ENCODE results near the gene AKAP8.
"Not testable (repeated sequence)": the region's sequence is repeated elsewhere in the genome, so short reads cannot be mapped to it uniquely, and the experiment has no call there.

AKAP8 gene

DNA sequence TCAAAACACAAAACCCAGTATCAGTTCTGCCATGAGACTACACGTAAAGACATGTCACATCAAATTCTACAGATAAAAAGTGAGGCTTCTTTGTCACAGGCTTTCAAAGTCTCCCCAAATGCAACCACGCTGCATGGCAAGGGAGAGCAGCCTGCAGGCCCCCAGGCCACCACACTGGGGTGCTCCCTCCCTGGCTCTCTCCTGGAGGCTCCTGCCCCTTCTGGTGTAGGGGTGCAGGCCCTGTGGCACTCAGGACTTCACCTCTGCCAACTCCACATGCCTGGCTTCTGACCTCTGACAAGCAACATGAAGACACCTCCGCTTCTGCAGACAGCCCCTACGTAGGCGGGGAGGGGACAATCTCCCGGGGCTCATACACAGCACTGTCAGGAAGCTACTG is 14.3 kb downstream of the AKAP8 start:
- TF ChIP-seq, protein P1, sequence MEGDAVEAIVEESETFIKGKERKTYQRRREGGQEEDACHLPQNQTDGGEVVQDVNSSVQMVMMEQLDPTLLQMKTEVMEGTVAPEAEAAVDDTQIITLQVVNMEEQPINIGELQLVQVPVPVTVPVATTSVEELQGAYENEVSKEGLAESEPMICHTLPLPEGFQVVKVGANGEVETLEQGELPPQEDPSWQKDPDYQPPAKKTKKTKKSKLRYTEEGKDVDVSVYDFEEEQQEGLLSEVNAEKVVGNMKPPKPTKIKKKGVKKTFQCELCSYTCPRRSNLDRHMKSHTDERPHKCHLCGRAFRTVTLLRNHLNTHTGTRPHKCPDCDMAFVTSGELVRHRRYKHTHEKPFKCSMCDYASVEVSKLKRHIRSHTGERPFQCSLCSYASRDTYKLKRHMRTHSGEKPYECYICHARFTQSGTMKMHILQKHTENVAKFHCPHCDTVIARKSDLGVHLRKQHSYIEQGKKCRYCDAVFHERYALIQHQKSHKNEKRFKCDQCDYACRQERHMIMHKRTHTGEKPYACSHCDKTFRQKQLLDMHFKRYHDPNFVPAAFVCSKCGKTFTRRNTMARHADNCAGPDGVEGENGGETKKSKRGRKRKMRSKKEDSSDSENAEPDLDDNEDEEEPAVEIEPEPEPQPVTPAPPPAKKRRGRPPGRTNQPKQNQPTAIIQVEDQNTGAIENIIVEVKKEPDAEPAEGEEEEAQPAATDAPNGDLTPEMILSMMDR (conservative IDR thresholded peaks at IDR 0.05) = no peak
- H3K27ac ChIP-seq = no peak overlapping the region

DNA sequence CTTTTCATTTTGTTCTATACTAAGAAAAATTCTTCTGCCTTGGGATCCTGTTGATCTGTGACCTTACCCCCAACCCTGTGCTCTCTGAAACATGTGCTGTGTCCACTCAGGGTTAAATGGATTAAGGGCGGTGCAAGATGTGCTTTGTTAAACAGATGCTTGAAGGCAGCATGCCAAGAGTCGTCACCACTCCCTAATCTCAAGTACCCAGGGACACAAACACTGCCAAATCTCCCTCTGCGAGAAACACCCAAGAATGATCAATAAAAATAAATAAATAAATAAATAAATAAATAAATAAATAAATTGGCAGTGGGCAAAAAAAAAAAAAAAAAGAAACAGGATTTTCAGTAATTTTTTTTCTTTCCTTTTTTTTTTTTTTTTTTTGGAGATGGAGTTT is 15.8 kb downstream of the AKAP8 start:
- not testable (repeated sequence) for H3K27ac ChIP-seq

DNA sequence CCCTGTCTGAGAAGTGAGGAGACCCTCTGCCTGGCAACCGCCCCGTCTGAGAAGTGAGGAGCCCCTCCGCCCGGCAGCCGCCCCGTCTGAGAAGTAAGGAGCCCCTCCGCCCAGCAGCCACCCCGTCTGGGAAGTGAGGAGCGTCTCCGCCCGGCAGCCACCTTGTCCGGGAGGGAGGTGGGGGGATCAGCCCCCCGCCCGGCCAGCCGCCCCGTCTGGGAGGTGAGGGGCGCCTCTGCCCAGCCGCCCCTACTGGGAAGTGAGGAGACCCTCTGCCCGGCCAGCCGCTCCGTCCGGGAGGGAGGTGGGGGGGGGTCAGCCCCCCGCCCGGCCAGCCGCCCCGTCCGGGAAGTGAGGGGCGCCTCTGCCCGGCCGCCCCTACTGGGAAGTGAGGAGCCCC is 16.5 kb downstream of the AKAP8 start:
- not testable (repeated sequence) for H3K27ac ChIP-seq

DNA sequence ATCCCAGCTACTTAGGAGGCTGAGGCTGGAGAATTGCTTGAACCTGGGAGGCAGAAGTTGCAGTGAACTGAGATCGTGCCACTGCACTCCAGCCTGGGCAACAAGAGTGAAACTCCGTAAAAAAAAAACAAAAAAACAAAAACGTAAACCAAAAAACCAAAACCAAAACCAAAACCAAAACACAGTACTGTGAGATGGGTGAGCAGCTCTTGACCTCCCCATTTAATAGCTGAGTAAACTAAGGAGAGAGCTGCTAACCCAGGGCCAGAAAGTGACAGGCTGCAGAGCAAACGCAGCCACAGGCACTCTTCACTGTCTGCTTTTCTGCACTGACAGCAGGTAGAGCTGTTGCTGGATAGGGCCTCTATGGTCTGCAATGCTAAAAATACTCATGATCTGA is 19.6 kb downstream of the AKAP8 start:
- not testable (repeated sequence) for H3K27ac ChIP-seq

DNA sequence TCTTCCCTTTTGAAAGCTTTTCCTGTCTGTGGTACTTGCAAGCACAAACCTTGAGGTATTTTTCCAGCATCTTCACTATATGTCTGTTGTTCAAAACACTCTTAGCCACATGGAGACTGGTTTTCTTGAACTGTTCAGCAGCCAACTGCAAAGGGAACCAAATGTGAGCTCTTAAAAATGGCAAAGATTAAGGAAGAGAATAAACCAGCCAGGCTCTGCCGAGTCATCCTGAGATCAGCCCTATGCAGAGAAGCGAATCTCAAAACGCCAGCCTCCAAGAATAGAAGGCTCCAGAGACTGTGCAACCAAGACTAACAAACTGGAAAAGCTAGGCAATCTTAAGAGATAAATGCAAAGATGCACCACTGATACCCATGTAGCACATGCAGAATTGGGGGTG is 20.7 kb downstream of the AKAP8 start:
- TF ChIP-seq, protein P1 (conservative IDR thresholded peaks at IDR 0.05) = no peak
- no peak overlapping the region for H3K27ac ChIP-seq

GRCh38 chr19:15357906-15358305 is 21.7 kb downstream of the AKAP8 start:
- no peak overlapping the region for H3K27ac ChIP-seq
- TF ChIP-seq, protein P1 (conservative IDR thresholded peaks at IDR 0.05) = no peak

GRCh38 chr19:15354566-15355296 is 24.9 kb downstream of the AKAP8 start:
- H3K27ac ChIP-seq = no peak overlapping the region
- TF ChIP-seq, protein P1 (conservative IDR thresholded peaks at IDR 0.05) = no peak

- H3K27ac ChIP-seq = no peak overlapping the region
- TF ChIP-seq, protein P1 (conservative IDR thresholded peaks at IDR 0.05) = no peak
Observed at GRCh38 chr19:15353908-15354307, 25.7 kb downstream of the AKAP8 start.

DNA sequence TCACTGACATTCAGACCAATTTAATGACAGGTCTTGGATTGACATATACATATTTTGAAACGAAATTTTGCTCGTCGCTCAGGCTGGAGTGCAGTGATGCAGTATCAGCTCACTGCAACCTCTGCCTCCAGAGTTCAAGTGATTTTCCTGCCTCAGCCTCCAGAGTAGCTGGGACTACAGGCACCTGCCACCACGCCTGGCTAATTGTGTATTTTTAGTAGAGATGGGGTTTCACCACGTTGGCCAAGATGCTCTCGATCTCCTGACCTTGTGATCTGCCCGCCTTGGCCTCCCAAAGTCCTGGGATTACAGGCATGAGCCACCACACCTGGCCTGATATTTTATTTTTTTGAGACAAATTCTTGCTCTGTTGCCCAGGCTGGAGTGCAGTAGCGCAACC is 27.1 kb downstream of the AKAP8 start:
- not testable (repeated sequence) for H3K27ac ChIP-seq

GRCh38 chr19:15341328-15341727 is 38.3 kb downstream of the AKAP8 start:
- H3K27ac ChIP-seq = not testable (repeated sequence)

Data from VCaP (cell line).